Neutrophil (primary cell): ENCODE measurements around the gene AHRR.
"Not testable (repeated sequence)": the region's sequence is repeated elsewhere in the genome, so short reads cannot be mapped to it uniquely, and the experiment has no call there.

ENCODE experiments used
- H3K27ac ChIP-seq: fragments of 200-600 bp; sonication (generic); 2 replicates; pipeline ENCODE4 v1.5.1; 2016; ENCODE audit warnings: mild to moderate bottlenecking, moderate library complexity
- H3K27me3 ChIP-seq: fragments of 200-600 bp; sonication (generic); 2 replicates; pipeline ENCODE4 v1.6.0; 2016; ENCODE audit warnings: mild to moderate bottlenecking
- H3K36me3 ChIP-seq: fragments of 200-600 bp; sonication (generic); 2 replicates; pipeline ENCODE4 v1.5.1; 2017
- H3K4me1 ChIP-seq, 2 experiments: fragments of 200-600 bp in 1 of 2; sonication (generic) in 1 of 2; 1 replicate in 1 of 2; 2 replicates in 1 of 2; pipeline versions ENCODE4 v1.5.1 to v1.6.1; 2013 to 2016; ENCODE audit warnings: low read depth in 1 of 2, low read length in 1 of 2, mild to moderate bottlenecking in 1 of 2, moderate library complexity in 1 of 2; ENCODE audit not compliant: control insufficient read depth in 1 of 2, insufficient read depth in 1 of 2
- H3K4me3 ChIP-seq, 2 experiments: fragments of 200-600 bp in 1 of 2; sonication (generic) in 1 of 2; 1 replicate in 1 of 2; 2 replicates in 1 of 2; pipeline ENCODE4 v1.5.1; 2013 to 2016; ENCODE audit warnings: low read depth in 1 of 2, low read length in 1 of 2, mild to moderate bottlenecking in 1 of 2, moderate library complexity in 1 of 2
- H3K9me3 ChIP-seq: fragments of 200-600 bp; sonication (generic); 2 replicates; pipeline ENCODE4 v1.5.1; 2016
- CTCF ChIP-seq: fragments of 200-600 bp; sonication (generic); IDR thresholded peaks from 2 replicates; pipeline ENCODE4 v1.5.1; 2016; ENCODE audit warnings: antibody characterized with exemption

The AHRR gene

GRCh38 chr5:483011-483410 lies 161.5 kb downstream of the AHRR start:
- Histone ChIP-seq H3K4me1 (no peaks in the 10 kb centered on the region), H3K9me3 (no peaks in the 10 kb centered on the region), H3K27ac (no peak overlapping the region), H3K27me3 (peaks cover 76% of the 10 kb centered on the region), H3K4me3 (no peak overlapping the region), H3K36me3 (no peaks in the 10 kb centered on the region)
- TF ChIP-seq CTCF = no peak

DNA sequence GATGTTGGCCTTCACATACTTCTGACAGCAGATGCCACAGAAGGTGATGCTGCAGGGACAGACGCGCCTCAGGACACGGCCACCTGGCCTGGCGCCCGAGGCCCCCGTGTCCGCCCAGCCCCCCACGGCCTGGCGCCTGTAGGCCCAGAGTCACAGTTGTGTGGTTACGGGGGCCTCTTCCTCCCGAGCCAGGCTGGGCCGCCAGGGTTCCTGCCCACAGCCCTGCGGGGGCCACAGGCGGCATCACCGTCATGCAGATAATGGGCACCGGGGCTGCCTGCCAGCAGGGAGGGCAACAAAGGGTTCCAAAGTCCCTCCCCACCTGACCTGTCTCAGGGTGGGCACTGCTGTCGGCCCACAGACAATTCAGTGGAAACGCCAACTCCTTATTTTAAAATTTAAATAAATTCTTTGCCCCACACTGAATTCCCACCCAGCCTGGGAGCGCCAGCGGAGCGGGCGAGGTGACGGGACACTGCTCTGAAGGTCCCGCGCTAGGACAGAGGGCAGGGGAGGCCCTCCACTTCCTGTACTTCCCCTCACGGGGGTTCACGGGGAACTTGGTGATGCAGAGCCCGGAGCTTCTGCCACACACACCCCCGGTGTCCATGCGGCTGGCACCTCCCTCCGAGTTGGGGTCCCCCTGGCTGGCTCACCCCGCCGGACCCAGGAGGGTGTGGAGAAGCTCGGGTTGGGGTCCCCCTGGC lies 162.1 kb downstream of the AHRR start:
- no peak overlapping the region for H3K27ac ChIP-seq
- peaks cover 70% of the 10 kb centered on the region for H3K27me3 ChIP-seq
- TF ChIP-seq CTCF = no peak
- H3K4me1 ChIP-seq = no peaks in the 10 kb centered on the region
- H3K9me3 ChIP-seq = no peaks in the 10 kb centered on the region
- H3K4me3 ChIP-seq = no peak overlapping the region
- H3K36me3 ChIP-seq = no peaks in the 10 kb centered on the region

- no peaks in the 10 kb centered on the region for H3K9me3 ChIP-seq
- no peaks in the 10 kb centered on the region for H3K36me3 ChIP-seq
- no peaks in the 10 kb centered on the region for H3K4me1 ChIP-seq
- H3K27me3 ChIP-seq = peaks cover 61% of the 10 kb centered on the region
- H3K27ac ChIP-seq = no peak overlapping the region
- no peak overlapping the region for H3K4me3 ChIP-seq
- TF ChIP-seq CTCF = no peak
These were observed 163.0 kb downstream of the AHRR start for GRCh38 chr5:484556-484955.

- no peak overlapping the region for H3K27ac ChIP-seq
- no peaks in the 10 kb centered on the region for H3K9me3 ChIP-seq
- no peak overlapping the region for H3K4me3 ChIP-seq
- peaks cover 53% of the 10 kb centered on the region for H3K27me3 ChIP-seq
- TF ChIP-seq CTCF = no peak
- H3K4me1 ChIP-seq = no peaks in the 10 kb centered on the region
- no peaks in the 10 kb centered on the region for H3K36me3 ChIP-seq
These were observed 163.8 kb downstream of the AHRR start for GRCh38 chr5:485113-485945.

GRCh38 chr5:485946-486491 lies 164.5 kb downstream of the AHRR start:
- Histone ChIP-seq H3K9me3 (no peaks in the 10 kb centered on the region), H3K4me1 (no peaks in the 10 kb centered on the region), H3K4me3 (no peak overlapping the region), H3K36me3 (no peaks in the 10 kb centered on the region), H3K27ac (no peak overlapping the region), H3K27me3 (peaks cover 50% of the 10 kb centered on the region)
- TF ChIP-seq CTCF = no peak

DNA sequence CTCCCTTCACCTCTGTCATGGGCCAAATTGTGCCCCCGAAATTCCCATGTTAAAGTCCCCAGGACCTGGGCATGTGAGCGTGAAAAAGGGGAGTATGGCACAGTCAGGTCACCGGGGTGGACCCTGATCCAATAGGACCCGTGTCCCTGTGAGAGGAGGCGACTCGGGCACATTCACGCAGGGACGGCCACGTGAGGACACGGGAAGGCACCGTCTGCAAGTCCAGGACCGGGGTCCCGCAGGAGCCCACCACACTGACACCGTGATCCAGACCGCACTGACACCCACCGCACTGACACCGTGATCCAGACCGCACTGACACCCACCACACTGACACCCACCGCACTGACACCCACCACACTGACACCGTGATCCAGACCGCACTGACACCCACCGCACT lies 165.1 kb downstream of the AHRR start:
- H3K4me3 ChIP-seq, H3K27ac ChIP-seq, H3K9me3 ChIP-seq, H3K4me1 ChIP-seq, H3K36me3 ChIP-seq: not testable (repeated sequence)
- peaks cover 46% of the 10 kb centered on the region for H3K27me3 ChIP-seq
